SU-DHL-6 (cell line): ENCODE measurements around the gene LIMD2.

Experiments used
- H2AFZ ChIP-seq: fragments of 200-600 bp; sonication (generic); 2 replicates; pipeline ENCODE4 v1.6.1; 2014; ENCODE audit warnings: low read depth, mild to moderate bottlenecking, moderate library complexity, mixed read lengths, antibody characterized with exemption, low read length; ENCODE audit not compliant: severe bottlenecking
- H3F3A ChIP-seq: fragments of 200-600 bp; shearing (Covaris generic); 2 replicates; pipeline ENCODE4 v1.6.0; 2016; ENCODE audit warnings: antibody characterized with exemption, mild to moderate bottlenecking; ENCODE audit not compliant: insufficient read depth
- H3K27ac ChIP-seq: fragments of 200-600 bp; sonication (generic); 2 replicates; pipeline ENCODE4 v1.5.1; 2016; ENCODE audit warnings: low read depth, mild to moderate bottlenecking, low read length, moderate library complexity, mixed read lengths
- H3K27me3 ChIP-seq: fragments of 200-600 bp; sonication (generic), shearing (Covaris generic); 2 replicates; pipeline ENCODE4 v1.6.0; 2014; ENCODE audit warnings: mild to moderate bottlenecking, low read length
- H3K36me3 ChIP-seq: fragments of 200-600 bp; sonication (generic); 2 replicates; pipeline ENCODE4 v1.6.1; 2014; ENCODE audit warnings: mild to moderate bottlenecking, low read length, mixed read lengths
- H3K4me2 ChIP-seq: fragments of 300-600, 200-600 bp; shearing (Covaris generic), sonication (generic); 2 replicates; pipeline ENCODE4 v1.6.0; 2014; ENCODE audit warnings: low read length, low read depth, mild to moderate bottlenecking; ENCODE audit not compliant: poor library complexity, severe bottlenecking
- H3K4me3 ChIP-seq: fragments of 200-600 bp; sonication (generic); 2 replicates; pipeline ENCODE4 v1.5.1; 2014; ENCODE audit warnings: antibody characterized with exemption, low read length, mild to moderate bottlenecking, mixed read lengths; ENCODE audit not compliant: insufficient read depth, poor library complexity, severe bottlenecking
- H3K79me2 ChIP-seq: fragments of 200-600 bp; sonication (generic); 2 replicates; pipeline ENCODE4 v1.6.1; 2014; ENCODE audit warnings: mild to moderate bottlenecking, low read length, moderate library complexity; ENCODE audit not compliant: insufficient read depth
- H3K9ac ChIP-seq: fragments of 200-600 bp; sonication (generic); 2 replicates; pipeline ENCODE4 v1.7.0; 2014; ENCODE audit warnings: mild to moderate bottlenecking, low read length
- H3K9me2 ChIP-seq: fragments of 200-600 bp; sonication (generic); replicated peaks from 2 replicates; pipeline ENCODE4 v1.6.1; 2014; ENCODE audit warnings: low read length; ENCODE audit not compliant: insufficient read depth
- H3K9me3 ChIP-seq: fragments of 200-600 bp; sonication (generic); 2 replicates; pipeline ENCODE4 v1.6.1; 2014; ENCODE audit warnings: low read length, mixed read lengths; ENCODE audit not compliant: insufficient read depth
- H4K20me1 ChIP-seq: fragments of 200-600 bp; sonication (generic); 2 replicates; pipeline ENCODE4 v1.6.1; 2014; ENCODE audit warnings: low read depth, mild to moderate bottlenecking, antibody characterized with exemption, low read length, moderate library complexity, mixed read lengths
- EZH2phosphoT487 ChIP-seq: fragments of 200-600 bp; sonication (generic), shearing (Covaris generic); conservative IDR thresholded peaks from 2 replicates; pipeline ENCODE4 v1.6.1; 2018; ENCODE audit warnings: mild to moderate bottlenecking, antibody characterized with exemption, low read length, moderate library complexity, mixed read lengths
- TF ChIP-seq, protein P1 (sequence below): fragments of 200-600 bp; sonication (generic); IDR thresholded peaks from one replicate; pipeline ENCODE4 v1.5.1; 2017; ENCODE audit warnings: antibody characterized with exemption, mild to moderate bottlenecking, low read length, moderate library complexity; ENCODE audit not compliant: insufficient read depth, poor library complexity, severe bottlenecking

The LIMD2 gene

DNA sequence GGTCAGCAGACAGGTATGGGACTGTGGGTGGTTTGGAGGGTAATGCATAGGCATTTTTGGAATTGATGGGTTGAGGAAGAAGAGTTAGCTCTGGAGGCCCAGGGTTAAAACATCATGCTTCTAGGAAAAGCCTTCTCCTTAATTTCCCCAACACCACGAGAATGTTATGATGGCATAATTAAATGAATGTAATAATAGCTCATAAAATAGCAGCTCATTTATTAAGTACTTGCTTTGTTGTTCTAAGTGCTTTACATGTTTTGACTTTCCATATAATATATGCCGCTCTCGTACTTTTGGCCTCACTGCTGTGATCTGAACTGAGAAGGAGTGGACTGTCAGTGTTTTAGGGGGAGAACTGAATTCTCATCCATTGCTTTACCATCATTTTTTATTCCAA lies 14.3 kb downstream of the LIMD2 start:
- TF ChIP-seq, protein P1, sequence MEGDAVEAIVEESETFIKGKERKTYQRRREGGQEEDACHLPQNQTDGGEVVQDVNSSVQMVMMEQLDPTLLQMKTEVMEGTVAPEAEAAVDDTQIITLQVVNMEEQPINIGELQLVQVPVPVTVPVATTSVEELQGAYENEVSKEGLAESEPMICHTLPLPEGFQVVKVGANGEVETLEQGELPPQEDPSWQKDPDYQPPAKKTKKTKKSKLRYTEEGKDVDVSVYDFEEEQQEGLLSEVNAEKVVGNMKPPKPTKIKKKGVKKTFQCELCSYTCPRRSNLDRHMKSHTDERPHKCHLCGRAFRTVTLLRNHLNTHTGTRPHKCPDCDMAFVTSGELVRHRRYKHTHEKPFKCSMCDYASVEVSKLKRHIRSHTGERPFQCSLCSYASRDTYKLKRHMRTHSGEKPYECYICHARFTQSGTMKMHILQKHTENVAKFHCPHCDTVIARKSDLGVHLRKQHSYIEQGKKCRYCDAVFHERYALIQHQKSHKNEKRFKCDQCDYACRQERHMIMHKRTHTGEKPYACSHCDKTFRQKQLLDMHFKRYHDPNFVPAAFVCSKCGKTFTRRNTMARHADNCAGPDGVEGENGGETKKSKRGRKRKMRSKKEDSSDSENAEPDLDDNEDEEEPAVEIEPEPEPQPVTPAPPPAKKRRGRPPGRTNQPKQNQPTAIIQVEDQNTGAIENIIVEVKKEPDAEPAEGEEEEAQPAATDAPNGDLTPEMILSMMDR = no peak
- no peak for TF ChIP-seq EZH2phosphoT487
- Histone ChIP-seq H3K27me3 (no peaks in the 10 kb centered on the region), H3K79me2 (no peaks in the 10 kb centered on the region), H3K27ac (no peak overlapping the region), H3K4me2 (no peak overlapping the region), H2AFZ (no peak overlapping the region), H3K9me3 (no peaks in the 10 kb centered on the region), H3K4me3 (no peak overlapping the region), H4K20me1 (no peaks in the 10 kb centered on the region), H3K36me3 (no peaks in the 10 kb centered on the region), H3F3A (no peaks in the 10 kb centered on the region), H3K9ac (no peak overlapping the region), H3K9me2 (no peaks in the 10 kb centered on the region)

DNA sequence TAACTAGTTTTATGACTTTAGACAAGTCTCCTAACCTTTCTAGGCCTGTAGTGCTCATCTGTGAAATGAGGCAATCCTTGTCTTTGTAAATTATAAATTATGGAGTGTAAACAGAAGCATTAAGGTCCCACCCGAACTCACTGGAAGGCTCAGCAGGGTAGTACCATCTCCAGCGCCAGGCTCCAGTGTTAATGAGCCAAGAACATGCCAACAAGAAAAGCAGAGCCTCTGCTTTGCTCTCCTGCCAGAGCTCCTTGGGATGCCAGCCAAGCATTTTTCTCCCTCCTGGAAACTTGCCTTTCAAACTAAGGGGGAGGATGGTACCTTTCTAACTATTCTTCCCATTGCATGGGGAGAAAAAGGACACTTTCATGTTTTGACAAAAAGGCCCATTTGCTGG lies 14.9 kb downstream of the LIMD2 start:
- Histone ChIP-seq H3K9ac (no peak overlapping the region), H4K20me1 (no peaks in the 10 kb centered on the region), H3K27ac (no peak overlapping the region), H3K4me2 (no peak overlapping the region), H3K27me3 (no peaks in the 10 kb centered on the region), H3K4me3 (no peak overlapping the region), H3K79me2 (no peaks in the 10 kb centered on the region), H3K9me2 (no peaks in the 10 kb centered on the region), H3K9me3 (no peaks in the 10 kb centered on the region), H2AFZ (no peak overlapping the region), H3K36me3 (no peaks in the 10 kb centered on the region), H3F3A (no peaks in the 10 kb centered on the region)
- TF ChIP-seq, protein P1 = no peak
- no peak for TF ChIP-seq EZH2phosphoT487

- Histone ChIP-seq H3K9me3 (no peaks in the 10 kb centered on the region), H3K4me3 (no peak overlapping the region)
- TF ChIP-seq EZH2phosphoT487 = no peak
- TF ChIP-seq, protein P1 = no peak
Observed at GRCh38 chr17:63682981-63683380, 16.9 kb downstream of the LIMD2 start.

GRCh38 chr17:63682441-63682840 lies 17.5 kb downstream of the LIMD2 start:
- Histone ChIP-seq H3K36me3 (no peaks in the 10 kb centered on the region), H3K4me2 (no peak overlapping the region), H2AFZ (no peak overlapping the region), H3K4me3 (no peak overlapping the region), H3K27me3 (no peaks in the 10 kb centered on the region), H3K9ac (no peak overlapping the region), H3K9me2 (no peaks in the 10 kb centered on the region), H4K20me1 (no peaks in the 10 kb centered on the region), H3K27ac (no peak overlapping the region), H3K79me2 (no peaks in the 10 kb centered on the region), H3F3A (no peaks in the 10 kb centered on the region), H3K9me3 (no peaks in the 10 kb centered on the region)
- TF ChIP-seq, protein P1 = no peak
- TF ChIP-seq EZH2phosphoT487 = no peak

More at GRCh38 chr17:63682981-63683380, 16.9 kb downstream of the LIMD2 start:
- Histone ChIP-seq H3K36me3 (no peaks in the 10 kb centered on the region), H4K20me1 (no peaks in the 10 kb centered on the region), H3K9ac (no peak overlapping the region), H3K27ac (no peak overlapping the region), H3F3A (no peaks in the 10 kb centered on the region), H3K9me2 (no peaks in the 10 kb centered on the region), H2AFZ (no peak overlapping the region), H3K79me2 (no peaks in the 10 kb centered on the region), H3K4me2 (no peak overlapping the region), H3K27me3 (no peaks in the 10 kb centered on the region)
